OCI-LY7 (cell line): ENCODE data around the gene UBE2J2.

ENCODE experiments used
- CTCF ChIP-seq: fragments of 200-600 bp; sonication (generic); conservative IDR thresholded peaks from 2 replicates; pipeline ENCODE4 v1.5.1; 2014; ENCODE audit warnings: mild to moderate bottlenecking, antibody characterized with exemption, low read length, moderate library complexity, mixed read lengths
- EZH2phosphoT487 ChIP-seq: fragments of 200-600 bp; sonication (generic); IDR thresholded peaks from 2 replicates; pipeline ENCODE4 v1.6.1; 2018; ENCODE audit warnings: low read depth, borderline replicate concordance, mild to moderate bottlenecking, mixed run types, antibody characterized with exemption, low read length, moderate library complexity, mixed read lengths

GRCh38 chr1:1229770-1230169 is 43.9 kb downstream of the UBE2J2 start:
- TF ChIP-seq CTCF (no peak), EZH2phosphoT487 (no peak)
